Gastrocnemius medialis (tissue), 4 donors: ENCODE data around the gene MST1R. TPM values are rescaled to one million over a fixed set of nuclear protein-coding genes. Genes with fewer than 3 reads are reported as not detected.

Source experiments
- ATAC-seq, 2 donors: fragments of 150-250 bp; one replicate each; pipeline ENCODE4 v1.9.1; 2016
- DNase-seq, 2 donors: peaks; one replicate each; pipeline ENCODE4 v3.0.0-alpha.2; 2019
- H3K27ac ChIP-seq, 4 donors: fragments of 200-600 bp; sonication (generic); 1 replicate in 1 of 4; 2 replicates in 3 of 4; pipeline ENCODE4 v1.5.1; 2016 to 2018; ENCODE audit warnings: mild to moderate bottlenecking in 2 of 4, moderate library complexity in 1 of 4
- H3K27me3 ChIP-seq, 3 donors: fragments of 200-600 bp; sonication (generic) in 2 of 3; 1 replicate in 1 of 3; 2 replicates in 2 of 3; pipeline versions ENCODE4 v1.5.1 to v1.6.0; 2016 to 2019; ENCODE audit warnings: mild to moderate bottlenecking in 1 of 3, moderate library complexity in 1 of 3
- H3K36me3 ChIP-seq, 2 donors: fragments of 200-600 bp; sonication (generic) in 1 of 2; one replicate each; pipeline ENCODE4 v1.5.1; 2017 to 2018
- H3K4me1 ChIP-seq, 2 donors: fragments of 200-600 bp; sonication (generic) in 1 of 2; one replicate each; pipeline ENCODE4 v1.5.1; 2016 to 2017; ENCODE audit warnings: mild to moderate bottlenecking in 2 of 2
- H3K4me3 ChIP-seq, 4 donors: fragments of 200-600 bp; sonication (generic) in 3 of 4; 1 replicate in 1 of 4; 2 replicates in 3 of 4; pipeline ENCODE4 v1.5.1; 2016 to 2019; ENCODE audit warnings: mild to moderate bottlenecking in 2 of 4
- H3K9me3 ChIP-seq, 3 donors: fragments of 200-600 bp; sonication (generic) in 2 of 3; 1 replicate in 1 of 3; 2 replicates in 2 of 3; pipeline ENCODE4 v1.5.1; 2016 to 2019
- CTCF ChIP-seq, 5 experiments: fragments of 450-650 bp in 3 of 5; fragments of 200-600 bp in 2 of 5; sonication (generic) in 2 of 5; IDR thresholded peaks in 4 of 5; conservative IDR thresholded peaks in 1 of 5; 1 replicate in 4 of 5; 2 replicates in 1 of 5; pipeline ENCODE4 v1.5.1; 2016 to 2019; ENCODE audit warnings: antibody characterized with exemption in 5 of 5, mild to moderate bottlenecking in 3 of 5, moderate library complexity in 3 of 5
- POLR2A ChIP-seq, 2 donors: fragments of 450-650 bp; IDR thresholded peaks; one replicate each; pipeline ENCODE4 v1.6.1; 2017; ENCODE audit warnings: antibody characterized with exemption in 2 of 2, mild to moderate bottlenecking in 2 of 2, moderate library complexity in 2 of 2
- in situ Hi-C, 4 donors: fragments of 200-750 bp; cut with MboI; loops; one replicate each; pipeline versions ENCODE4 v1.15.0 to v1.8.0; 2017; ENCODE audit warnings: low sequenced_read_pairs in 4 of 4
- intact Hi-C: fragments of 100-400 bp; cut with DNase I; formaldehyde crosslinking; loops from one replicate; pipeline ENCODE4 v1.15.1; 2023; ENCODE audit warnings: low total_unique reads
- total RNA-seq, 4 donors: library from RNA; depleted of rRNA; stranded (reverse); fragments of >200 nt; gene quantifications; one replicate each; pipeline versions ENCODE4 v1.1.0 to v1.2.3, GENCODE V29; 2016

MST1R gene
- total RNA-seq = under 1 TPM in 3 of 4 donors, not detected in 1; 0.40 to 0.81 (median 0.51) TPM

GRCh38 chr3:49903451-49904424, at the start of gene MST1R:
MST1R (minus strand) TSS chr3:49903873; CDS start chr3:49903609, 264 bp downstream.
- H3K4me3 ChIP-seq = peak within 1 kb of the TSS; percentile 37 to 49 (median 42)
- peaks cover 4 to 16% of the 10 kb centered on the region in 2 donors for H3K4me1 ChIP-seq
- ATAC-seq (no peak), DNase-seq (peak; percentile 14 to 39)
- in situ Hi-C loops = no loop called here
- intact Hi-C loops = loop anchor here (5.0 to 10.0 kb wide), 2 partner anchors 59 to 101 kb away; partner anchors contain the start of gene INKA1
- peak within 1 kb of the TSS in 3 of 4 donors; percentile 6 to 43 (median 25) for H3K27ac ChIP-seq
- H3K9me3 ChIP-seq = no peaks in the 10 kb centered on the region
- H3K36me3 ChIP-seq = no peaks in the 10 kb centered on the region
- TF ChIP-seq POLR2A (IDR thresholded peaks at IDR 0.05) (no peak), CTCF (IDR thresholded peaks at IDR 0.05 in 4 of 5, conservative IDR thresholded peaks at IDR 0.05 in 1 of 5) (no peak)
- no peaks in the 10 kb centered on the region for H3K27me3 ChIP-seq

GRCh38 chr3:49952924-49953323, 49.3 kb upstream of the MST1R start:
- no peak for ATAC-seq
- intact Hi-C loops = no loop called here
- DNase-seq = no peak
- no peaks in the 10 kb centered on the region for H3K36me3 ChIP-seq
- no peaks in the 10 kb centered on the region for H3K9me3 ChIP-seq
- no peak overlapping the region for H3K4me3 ChIP-seq
- TF ChIP-seq POLR2A (IDR thresholded peaks at IDR 0.05) (no peak), CTCF (IDR thresholded peaks at IDR 0.05 in 4 of 5, conservative IDR thresholded peaks at IDR 0.05 in 1 of 5) (no peak)
- in situ Hi-C loops = no loop called here
- no peaks in the 10 kb centered on the region for H3K27me3 ChIP-seq
- peaks cover 10 to 17% of the 10 kb centered on the region in 2 donors for H3K4me1 ChIP-seq
- H3K27ac ChIP-seq = no peak overlapping the region

- Histone ChIP-seq H3K27ac (no peak overlapping the region), H3K27me3 (no peaks in the 10 kb centered on the region), H3K9me3 (no peaks in the 10 kb centered on the region), H3K4me3 (no peak overlapping the region), H3K36me3 (peaks cover 0 to 7% of the 10 kb centered on the region in 2 donors), H3K4me1 (peaks cover 17 to 27% of the 10 kb centered on the region in 2 donors)
- intact Hi-C loops (no loop called here), in situ Hi-C loops (loop anchor here in 1 of 4 donors (25.0 kb wide), 1 partner anchor 345 kb away; the partner anchor contains the start of genes HYAL3, IFRD2, LSMEM2 and NAA80)
- TF ChIP-seq CTCF (IDR thresholded peaks at IDR 0.05 in 4 of 5, conservative IDR thresholded peaks at IDR 0.05 in 1 of 5) (no peak), POLR2A (IDR thresholded peaks at IDR 0.05) (no peak)
- no peak for ATAC-seq
- DNase-seq = no peak
These were observed 39.0 kb upstream of the MST1R start for GRCh38 chr3:49942651-49943050.

- in situ Hi-C loops (loop anchor here in 1 of 4 donors (25.0 kb wide), 1 partner anchor 347 kb away; the partner anchor contains the start of genes HYAL3, IFRD2, LSMEM2 and NAA80), intact Hi-C loops (loop anchor here (1.0 kb wide), 1 partner anchor 11 kb away; the partner anchor contains the start of gene MON1A)
- TF ChIP-seq CTCF (IDR thresholded peaks at IDR 0.05 in 4 of 5, conservative IDR thresholded peaks at IDR 0.05 in 1 of 5) (no peak), POLR2A (IDR thresholded peaks at IDR 0.05) (no peak)
These were observed 37.1 kb upstream of the MST1R start for GRCh38 chr3:49940667-49941249.

More at GRCh38 chr3:49940667-49941249, 37.1 kb upstream of the MST1R start:
- Histone ChIP-seq H3K36me3 (peaks cover 0 to under 1% of the 10 kb centered on the region in 2 donors), H3K9me3 (no peaks in the 10 kb centered on the region), H3K4me3 (peak overlapping the region; percentile 65 to 81 (median 78)), H3K27me3 (no peaks in the 10 kb centered on the region), H3K4me1 (peaks cover 12 to 20% of the 10 kb centered on the region in 2 donors), H3K27ac (peak overlapping the region; percentile 89 to 95 (median 95))
- no peak for ATAC-seq
- DNase-seq = no peak
